Measurements from ENCODE around the gene HSD17B1. TPM values are rescaled to one million over a fixed set of nuclear protein-coding genes. Genes with fewer than 3 reads are reported as not detected.

Gene HSD17B1
- total and polyA plus RNA-seq, 2 of the 13 experiments (the other 11 are each of a cell fraction or from before 2014, with no cell fraction given), result 0.54 to 0.93 TPM

- intact Hi-C loops (cut with micrococcal nuclease; ENCODE audit: unreplicated experiment), result no loop called here
- CTCF ChIA-PET (ENCODE audit: low intra/inter-chr PET ratio, low total read pairs), result no interaction called here
- no peak for FAIRE-seq
- Histone ChIP-seq H3K4me3 (replicated peaks in 1 of 3; ENCODE audit: insufficient read depth in 1 of 3, low read depth in 2 of 3, low read length in 3 of 3) (no peak overlapping the region), H3K9me3 (ENCODE audit: low read length) (no peaks in the 10 kb centered on the region), H3K4me2 (ENCODE audit: low read depth, low read length) (no peak overlapping the region), H3K27ac (ENCODE audit: extremely low read length, insufficient read depth, low read length) (no peak overlapping the region), H3K79me2 (ENCODE audit: insufficient read depth, low read length) (peaks cover 13% of the 10 kb centered on the region), H3K4me1 (ENCODE audit: insufficient read depth, low read length) (peaks cover 71% of the 10 kb centered on the region), H4K20me1 (ENCODE audit: insufficient read depth, low read length) (no peaks in the 10 kb centered on the region), H2AFZ (ENCODE audit: low read length) (no peak overlapping the region), H3K27me3 (ENCODE audit: control insufficient read depth in 1 of 2, insufficient read depth in 2 of 2, low read length in 2 of 2) (no peaks in the 10 kb centered on the region), H3K36me3 (replicated peaks in 1 of 2; ENCODE audit: control insufficient read depth in 1 of 2, insufficient read depth in 2 of 2, low read length in 2 of 2) (peaks cover 3 to 11% of the 10 kb centered on the region in 2 experiments; a peak in 2 of 5 replicates), H3K9ac (ENCODE audit: insufficient read depth, low read depth, low read length) (no peak overlapping the region)
- in situ Hi-C loops (cut with HindIII; ENCODE audit: extremely low pct_ligation_motif_present, low pct_unique_long_range_greater_than_20kb), result no loop called here
- no peak for ATAC-seq
- DNase-seq (ENCODE audit: low spot score), result no peak
- BruUV-seq (replicated peaks), result no TSS peak
- POLR2A ChIA-PET, result interaction anchor here (0.7 to 4.2 kb wide), 3 partner anchors 9 to 297 kb away, joined by 3 to 68 read pairs (median 45); partner anchors contain the start of gene HSD17B1
- 99% methylated on average over 14 of the region's 14 CpGs for WGBS (ENCODE audit: low lambda C conversion rate)
- TF ChIP-seq SNAPC2 (CRISPR knock-in tag; IDR thresholded peaks at IDR 0.05) (no peak), CENPT (CRISPR knock-in tag; IDR thresholded peaks at IDR 0.05; ENCODE audit: low read depth) (no peak), ZNF343 (CRISPR knock-in tag; IDR thresholded peaks at IDR 0.05) (no peak), FOXC1 (CRISPR knock-in tag; IDR thresholded peaks at IDR 0.05; ENCODE audit: borderline replicate concordance) (no peak), AGO2 (optimal IDR thresholded peaks at IDR 0.05; ENCODE audit: low read depth, low read length) (peak; percentile 54), MAX (IDR thresholded peaks at IDR 0.05) (no peak), ZNF367 (CRISPR knock-in tag; IDR thresholded peaks at IDR 0.05; ENCODE audit: borderline replicate concordance) (no peak), ZXDC (CRISPR knock-in tag; IDR thresholded peaks at IDR 0.05) (no peak), ZNF331 (CRISPR knock-in tag; IDR thresholded peaks at IDR 0.05) (no peak), ZNF260 (CRISPR knock-in tag; IDR thresholded peaks at IDR 0.05; ENCODE audit: borderline replicate concordance, low read depth) (no peak), SALL1 (CRISPR knock-in tag; IDR thresholded peaks at IDR 0.05) (no peak), DZIP1 (CRISPR knock-in tag; IDR thresholded peaks at IDR 0.05) (0 out of 2 replicates have a peak, but pooled peaks have one; percentile 29), ZSCAN22 (CRISPR knock-in tag; IDR thresholded peaks at IDR 0.05) (no peak), ZSCAN5A (CRISPR knock-in tag; IDR thresholded peaks at IDR 0.05; ENCODE audit: borderline replicate concordance) (no peak), MAFF (IDR thresholded peaks at IDR 0.05; ENCODE audit: low read depth, low read length) (no peak), NPAS2 (CRISPR knock-in tag; IDR thresholded peaks at IDR 0.05; ENCODE audit: borderline replicate concordance) (no peak), ZFY (CRISPR knock-in tag; IDR thresholded peaks at IDR 0.05) (0 out of 2 replicates have a peak, but pooled peaks have one; percentile 7), TEAD2 (CRISPR knock-in tag; IDR thresholded peaks at IDR 0.05) (0 out of 2 replicates have a peak, but pooled peaks have one; percentile 18), MTA3 (CRISPR knock-in tag; IDR thresholded peaks at IDR 0.05) (no peak), MEIS2 (CRISPR knock-in tag; IDR thresholded peaks at IDR 0.05) (no peak)
Measured at GRCh38 chr17:42538482-42538881, 14.2 kb upstream of the HSD17B1 start.
